Thymus (tissue), 11 donors: ENCODE results near the gene OSBPL10. TPM values are rescaled to one million over a fixed set of nuclear protein-coding genes. Genes with fewer than 3 reads are reported as not detected.

ENCODE experiments used
- DNase-seq, 9 donors: peaks; one replicate each; pipeline ENCODE4 v3.0.0-alpha.2; 2013; ENCODE audit warnings: low spot score in 9 of 9, low read depth in 6 of 9, missing footprints in 1 of 9
- H3K27ac ChIP-seq, 2 donors: one replicate each; pipeline ENCODE4 v1.5.1; 2013; ENCODE audit warnings: control low read depth in 1 of 2, low read depth in 1 of 2, low read length in 1 of 2, mild to moderate bottlenecking in 1 of 2, moderate library complexity in 1 of 2
- H3K27me3 ChIP-seq, 2 donors: one replicate each; pipeline ENCODE4 v1.5.1; 2013; ENCODE audit warnings: low read length in 1 of 2; ENCODE audit not compliant: control insufficient read depth in 2 of 2, insufficient read depth in 1 of 2
- H3K36me3 ChIP-seq, 2 donors: one replicate each; pipeline ENCODE4 v1.5.1; 2013; ENCODE audit warnings: low read length in 1 of 2, mild to moderate bottlenecking in 1 of 2, moderate library complexity in 1 of 2; ENCODE audit not compliant: control insufficient read depth in 2 of 2, insufficient read depth in 2 of 2
- H3K4me1 ChIP-seq, 2 donors: one replicate each; pipeline ENCODE4 v1.5.1; 2013; ENCODE audit warnings: low read length in 2 of 2; ENCODE audit not compliant: control insufficient read depth in 2 of 2, insufficient read depth in 2 of 2
- H3K4me3 ChIP-seq, 2 donors: one replicate each; pipeline ENCODE4 v1.5.1; 2013; ENCODE audit warnings: low read length in 2 of 2, control low read depth in 1 of 2, mild to moderate bottlenecking in 1 of 2
- H3K9me3 ChIP-seq, 2 donors: one replicate each; pipeline ENCODE4 v1.5.1; 2013; ENCODE audit warnings: low read length in 1 of 2, mild to moderate bottlenecking in 1 of 2; ENCODE audit not compliant: control insufficient read depth in 2 of 2, insufficient read depth in 1 of 2
- WGBS: extraction: QIAGEN DNeasy Blood & Tissue Kit; methylation state at CpG from one replicate; pipeline ENCODE4 v1.1.7; 2013; 5-methylcytosine and 5-hydroxymethylcytosine counted together
- polyA plus RNA-seq: library from polyadenylated mRNA; stranded (reverse); fragments of 200-250 nt; gene quantifications from one replicate; pipeline ENCODE4 v1.2.3, GENCODE V29; 2013
- total RNA-seq: library from RNA; stranded (reverse); fragments of 120-200 nt; gene quantifications from one replicate; pipeline ENCODE4 v1.2.4, GENCODE V29; 2013
- donor health status: healthy.

OSBPL10 gene
- total and polyA plus RNA-seq, 2 donors = 1.4 to 2.1 TPM

DNA sequence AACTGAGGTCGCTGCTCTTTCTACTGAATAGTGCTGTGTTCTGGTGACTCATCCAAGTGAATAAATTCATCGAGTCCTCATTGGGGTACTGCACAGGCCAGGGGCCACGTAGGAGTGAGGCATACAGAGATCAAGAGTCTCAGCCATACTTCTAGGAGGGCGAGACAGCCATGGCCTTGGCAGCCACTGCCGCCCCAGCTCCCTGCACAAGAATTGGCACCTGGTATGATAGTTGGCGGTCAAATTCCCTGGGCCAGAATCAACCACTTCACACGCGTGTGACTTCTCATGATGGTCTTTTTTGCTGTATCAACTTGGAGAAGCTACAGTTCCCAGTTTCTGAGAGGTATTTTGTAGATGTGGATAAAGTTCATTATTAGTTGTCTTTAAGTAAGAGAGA, 161.6 kb downstream of the OSBPL10 start:
- no peak overlapping the region for H3K4me3 ChIP-seq
- peaks cover 11 to 23% of the 10 kb centered on the region in 2 donors for H3K4me1 ChIP-seq
- H3K27me3 ChIP-seq = no peaks in the 10 kb centered on the region
- no peaks in the 10 kb centered on the region for H3K36me3 ChIP-seq
- WGBS = 97% methylated on average over 8 of the region's 8 CpGs
- no peaks in the 10 kb centered on the region for H3K9me3 ChIP-seq
- H3K27ac ChIP-seq = no peak overlapping the region
- no peak for DNase-seq

DNA sequence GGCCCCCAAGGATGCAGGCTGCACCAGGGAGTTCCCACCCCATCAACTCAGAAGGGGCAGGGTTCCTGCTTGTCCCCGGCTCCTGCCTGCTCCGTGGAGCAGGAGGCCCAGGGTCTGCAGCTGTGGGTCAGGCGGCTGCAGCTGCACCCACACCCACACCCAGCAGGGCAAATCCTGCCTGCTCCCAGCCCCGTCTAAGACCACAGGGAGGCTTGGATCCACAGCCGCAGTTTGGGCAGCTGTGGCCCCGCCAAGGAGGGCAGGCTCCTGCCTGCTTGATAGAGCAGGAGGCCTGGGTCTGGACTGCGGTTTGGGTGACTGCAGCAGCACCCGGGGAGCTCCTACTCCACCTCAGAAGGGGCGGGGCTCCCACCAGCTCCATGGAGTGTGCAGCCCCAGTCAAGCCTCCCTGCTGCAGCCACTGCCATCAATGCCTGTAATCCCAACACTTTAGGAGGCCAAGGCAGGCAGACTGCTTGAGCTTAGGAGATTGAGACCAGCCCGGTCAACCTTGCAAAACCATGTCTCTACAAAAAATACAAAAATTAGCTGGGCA, 163.6 kb downstream of the OSBPL10 start:
- Histone ChIP-seq H3K27me3 (no peaks in the 10 kb centered on the region), H3K9me3 (no peaks in the 10 kb centered on the region), H3K36me3 (no peaks in the 10 kb centered on the region), H3K27ac (no peak overlapping the region), H3K4me3 (no peak overlapping the region), H3K4me1 (peaks cover 11 to 23% of the 10 kb centered on the region in 2 donors)
- WGBS = 88% methylated on average over 10 of the region's 10 CpGs
- no peak for DNase-seq

DNA sequence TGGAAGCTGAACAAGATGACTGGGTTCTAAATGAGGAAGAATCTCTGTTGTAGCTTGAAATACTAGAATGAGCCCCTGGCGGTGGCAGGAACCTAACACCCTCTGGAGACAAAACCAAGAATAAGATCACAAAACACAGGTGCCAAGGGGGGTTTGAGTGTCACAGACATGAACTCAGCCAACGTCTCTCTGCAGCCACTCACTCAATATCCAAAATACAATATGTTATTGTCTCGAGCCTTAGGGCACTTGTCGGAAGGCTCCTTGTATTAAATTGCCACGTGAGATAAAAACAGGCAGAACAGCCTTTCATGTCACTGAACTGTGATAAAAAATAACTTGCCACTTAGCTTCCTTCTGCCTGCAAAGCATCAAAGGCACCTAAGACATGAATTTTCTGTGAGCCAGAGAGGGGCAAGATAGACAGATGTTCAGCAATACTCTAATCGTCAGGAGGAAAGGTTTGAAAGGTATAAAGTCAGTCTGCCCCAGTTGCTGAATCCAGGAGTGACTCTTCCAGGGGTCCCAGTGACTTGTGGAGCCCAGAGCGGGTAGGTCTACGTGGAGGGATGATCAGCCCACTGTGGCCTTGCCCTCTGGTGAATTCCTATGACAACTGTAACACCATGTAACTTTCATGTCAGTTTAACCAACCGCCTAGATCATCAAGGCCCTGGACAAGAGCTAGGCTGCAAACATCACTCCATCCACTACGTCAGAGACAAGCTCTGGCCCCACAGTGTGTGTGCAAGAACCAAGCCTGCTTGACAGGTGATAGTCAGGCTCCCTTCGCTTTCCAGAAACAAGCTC, 165.2 kb downstream of the OSBPL10 start:
- DNase-seq = peak in 7 of 9 donors; percentile 19 to 82 (median 55)
- no peaks in the 10 kb centered on the region for H3K36me3 ChIP-seq
- no peaks in the 10 kb centered on the region for H3K27me3 ChIP-seq
- WGBS = 36% methylated on average over 11 of the region's 11 CpGs
- H3K9me3 ChIP-seq = no peaks in the 10 kb centered on the region
- peak overlapping the region in 1 of 2 donors; percentile 67 for H3K27ac ChIP-seq
- no peak overlapping the region for H3K4me3 ChIP-seq
- H3K4me1 ChIP-seq = peaks cover 11 to 23% of the 10 kb centered on the region in 2 donors

DNA sequence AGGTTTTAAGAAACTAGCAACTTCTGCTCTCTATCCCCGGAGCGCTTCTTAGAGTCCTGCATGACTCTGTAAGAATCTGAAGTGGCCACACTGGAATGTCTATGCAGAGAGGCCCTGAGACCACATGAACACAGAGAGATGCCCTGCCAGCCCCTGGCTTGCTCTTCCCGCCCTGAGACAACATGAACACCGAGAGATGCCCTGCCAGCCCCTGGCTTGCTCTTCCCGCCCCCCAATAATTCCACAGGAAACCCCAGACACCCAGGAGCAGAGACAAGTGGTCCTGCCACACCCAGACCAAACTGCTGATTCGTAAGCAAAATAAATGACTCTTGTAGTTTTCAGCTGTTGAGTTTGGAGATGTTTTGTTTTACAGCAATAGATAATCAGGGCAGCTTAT, 166.1 kb downstream of the OSBPL10 start:
- 79% methylated on average over 6 of the region's 6 CpGs for WGBS
- no peak for DNase-seq
- no peaks in the 10 kb centered on the region for H3K36me3 ChIP-seq
- H3K27ac ChIP-seq = no peak overlapping the region
- H3K27me3 ChIP-seq = no peaks in the 10 kb centered on the region
- H3K4me1 ChIP-seq = peaks cover 11 to 23% of the 10 kb centered on the region in 2 donors
- H3K4me3 ChIP-seq = no peak overlapping the region
- H3K9me3 ChIP-seq = no peaks in the 10 kb centered on the region

DNA sequence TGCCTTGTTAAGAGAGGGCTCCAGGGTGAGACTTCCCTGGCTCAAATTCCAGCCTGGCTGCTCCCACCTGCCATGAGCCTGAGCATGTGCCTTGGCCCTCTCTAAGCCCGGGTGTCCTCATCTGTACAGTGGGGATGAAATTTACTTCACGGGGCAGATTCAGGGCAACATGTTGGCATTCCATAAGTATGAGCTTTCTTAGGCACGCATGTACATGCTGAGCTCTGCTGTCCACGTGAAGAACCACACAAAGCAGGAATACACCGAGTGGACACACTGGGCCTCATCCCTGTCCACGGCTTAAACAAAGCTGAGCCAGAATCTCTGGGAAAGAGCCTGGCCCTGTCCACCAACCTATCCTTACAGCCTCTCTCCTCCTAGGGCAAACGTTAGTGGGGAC, 167.4 kb downstream of the OSBPL10 start:
- WGBS = 98% methylated on average over 7 of the region's 7 CpGs
- H3K36me3 ChIP-seq = no peaks in the 10 kb centered on the region
- H3K4me1 ChIP-seq = peaks cover 11 to 23% of the 10 kb centered on the region in 2 donors
- H3K27ac ChIP-seq = no peak overlapping the region
- DNase-seq = no peak
- no peaks in the 10 kb centered on the region for H3K9me3 ChIP-seq
- no peak overlapping the region for H3K4me3 ChIP-seq
- no peaks in the 10 kb centered on the region for H3K27me3 ChIP-seq

DNA sequence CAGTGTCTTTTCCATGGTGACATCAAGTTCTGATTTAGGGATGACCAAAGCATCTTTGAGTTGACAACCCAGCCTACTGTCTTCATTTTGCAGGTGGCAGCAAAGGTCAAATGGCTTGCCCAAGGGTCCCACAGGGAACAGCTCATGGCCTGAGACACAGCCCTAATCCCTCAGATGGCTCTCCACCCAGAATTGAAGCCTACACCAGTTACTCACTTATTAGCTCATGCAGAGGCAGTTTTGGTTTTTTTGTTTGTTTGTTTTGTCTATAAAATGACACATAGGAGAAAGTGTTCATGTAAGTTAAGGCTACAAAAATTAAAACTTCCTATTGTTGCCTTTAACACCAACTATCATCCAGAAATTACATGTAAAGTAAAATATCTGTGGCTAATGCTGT, 167.9 kb downstream of the OSBPL10 start:
- DNase-seq = no peak
- H3K9me3 ChIP-seq = no peaks in the 10 kb centered on the region
- no peak overlapping the region for H3K27ac ChIP-seq
- no peak overlapping the region for H3K4me3 ChIP-seq
- no peaks in the 10 kb centered on the region for H3K36me3 ChIP-seq
- H3K4me1 ChIP-seq = peaks cover 11 to 23% of the 10 kb centered on the region in 2 donors
- no peaks in the 10 kb centered on the region for H3K27me3 ChIP-seq

DNA sequence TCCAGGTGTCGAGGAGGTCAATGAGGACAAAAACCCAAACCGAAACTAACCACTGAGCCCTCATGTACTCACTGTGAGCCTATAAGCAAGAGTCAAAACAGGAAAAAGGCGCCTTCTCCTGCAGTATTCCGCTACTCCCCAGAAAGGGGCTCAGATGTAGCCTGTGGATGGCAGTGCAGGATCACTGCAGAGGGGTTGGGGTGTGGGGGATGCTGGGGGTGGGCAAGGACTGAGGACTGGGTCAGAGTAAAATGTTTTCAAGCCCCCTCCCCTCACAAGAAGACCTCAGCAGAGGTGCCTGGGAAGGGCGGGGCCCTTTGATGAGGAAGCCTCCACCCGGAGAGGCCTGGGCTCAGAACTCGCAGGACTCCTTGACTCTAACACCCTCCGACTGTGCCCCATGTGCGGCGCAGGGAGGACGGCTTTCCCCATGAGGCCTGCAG, 170.1 kb downstream of the OSBPL10 start:
- Histone ChIP-seq H3K36me3 (no peaks in the 10 kb centered on the region), H3K27me3 (no peaks in the 10 kb centered on the region), H3K4me3 (no peak overlapping the region), H3K4me1 (peaks cover 4 to 13% of the 10 kb centered on the region in 2 donors), H3K9me3 (no peaks in the 10 kb centered on the region), H3K27ac (no peak overlapping the region)
- no peak for DNase-seq
- 97% methylated on average over 11 of the region's 11 CpGs for WGBS

DNA sequence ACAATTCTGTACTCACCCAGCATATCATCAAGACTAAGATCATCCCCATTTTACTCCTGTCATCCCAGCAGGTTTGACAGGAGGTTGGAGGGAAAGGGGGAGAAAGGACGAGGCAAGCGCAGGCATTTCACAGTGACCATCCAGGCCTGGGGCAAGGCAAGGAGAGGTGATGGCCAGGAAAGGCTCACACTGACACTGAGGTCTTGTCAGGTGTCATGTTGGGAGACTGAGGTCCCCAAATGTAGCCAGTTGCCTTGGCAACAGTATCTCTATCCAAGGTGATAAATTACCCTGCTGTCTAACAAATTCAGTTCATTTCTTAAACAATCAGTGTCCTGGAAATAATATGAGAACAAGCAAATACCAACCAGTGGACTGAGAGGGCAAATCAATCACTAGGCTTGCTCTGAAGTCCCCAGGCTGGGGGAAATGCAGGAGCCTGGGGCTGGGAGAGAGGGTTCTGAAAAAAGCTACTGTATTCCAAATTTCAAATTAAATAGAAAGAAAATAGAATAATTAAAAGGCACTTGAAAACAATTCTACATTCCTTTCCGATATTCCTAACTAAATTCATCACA, 172.8 kb downstream of the OSBPL10 start:
- Histone ChIP-seq H3K9me3 (no peaks in the 10 kb centered on the region), H3K27me3 (no peaks in the 10 kb centered on the region), H3K4me1 (no peaks in the 10 kb centered on the region), H3K4me3 (no peak overlapping the region), H3K36me3 (no peaks in the 10 kb centered on the region), H3K27ac (no peak overlapping the region)
- WGBS = 96% methylated on average over 3 of the region's 3 CpGs
- DNase-seq = no peak

DNA sequence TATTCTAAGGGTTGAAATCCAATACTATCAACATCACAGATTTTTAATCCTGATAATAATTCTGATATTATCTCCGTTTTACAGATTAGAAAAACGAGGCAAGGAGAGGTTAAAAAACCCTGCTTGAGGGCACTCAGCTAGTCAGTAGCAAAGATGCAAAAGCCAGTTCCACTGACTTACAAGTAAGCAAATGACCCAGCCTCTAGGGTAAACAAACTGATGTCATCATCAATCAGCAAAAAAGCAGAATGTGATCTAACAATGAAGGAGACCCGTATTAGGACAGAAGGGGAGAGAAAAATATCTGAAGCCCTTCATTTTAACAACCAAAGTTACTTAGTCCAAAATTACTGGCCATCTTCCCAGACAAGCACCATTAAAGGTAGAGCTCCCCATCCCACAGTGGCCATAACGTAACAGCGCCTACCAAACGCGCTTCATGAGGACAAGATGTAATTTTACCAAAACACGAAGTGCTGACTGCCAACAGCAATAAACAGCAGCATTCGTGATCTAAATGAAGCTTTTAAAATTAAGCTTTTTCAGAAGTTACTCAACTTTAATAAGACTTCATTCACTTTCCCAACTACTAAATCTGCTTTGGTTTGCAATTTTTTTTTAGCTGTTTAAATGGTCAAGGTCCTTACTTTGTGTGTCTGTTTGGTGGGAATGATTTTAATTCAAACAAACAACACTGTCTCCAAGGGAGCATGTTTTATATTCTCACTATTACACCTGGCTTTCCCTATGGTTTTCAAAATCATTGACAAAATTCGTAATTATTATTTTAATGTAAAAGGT, 176.6 kb downstream of the OSBPL10 start:
- no peak overlapping the region for H3K4me3 ChIP-seq
- H3K4me1 ChIP-seq = no peaks in the 10 kb centered on the region
- no peaks in the 10 kb centered on the region for H3K27me3 ChIP-seq
- 84% methylated on average over 10 of the region's 10 CpGs for WGBS
- no peak overlapping the region for H3K27ac ChIP-seq
- no peaks in the 10 kb centered on the region for H3K9me3 ChIP-seq
- H3K36me3 ChIP-seq = no peaks in the 10 kb centered on the region
- no peak for DNase-seq
